ENCODE data around the gene TBCD. TPM values are rescaled to one million over a fixed set of nuclear protein-coding genes. Genes with fewer than 3 reads are reported as not detected.
"Not testable (repeated sequence)": the region's sequence is repeated elsewhere in the genome, so short reads cannot be mapped to it uniquely, and the experiment has no call there.

TBCD gene
- polyA plus RNA-seq, 1 donor from 2014 or later = 67.2 TPM

DNA sequence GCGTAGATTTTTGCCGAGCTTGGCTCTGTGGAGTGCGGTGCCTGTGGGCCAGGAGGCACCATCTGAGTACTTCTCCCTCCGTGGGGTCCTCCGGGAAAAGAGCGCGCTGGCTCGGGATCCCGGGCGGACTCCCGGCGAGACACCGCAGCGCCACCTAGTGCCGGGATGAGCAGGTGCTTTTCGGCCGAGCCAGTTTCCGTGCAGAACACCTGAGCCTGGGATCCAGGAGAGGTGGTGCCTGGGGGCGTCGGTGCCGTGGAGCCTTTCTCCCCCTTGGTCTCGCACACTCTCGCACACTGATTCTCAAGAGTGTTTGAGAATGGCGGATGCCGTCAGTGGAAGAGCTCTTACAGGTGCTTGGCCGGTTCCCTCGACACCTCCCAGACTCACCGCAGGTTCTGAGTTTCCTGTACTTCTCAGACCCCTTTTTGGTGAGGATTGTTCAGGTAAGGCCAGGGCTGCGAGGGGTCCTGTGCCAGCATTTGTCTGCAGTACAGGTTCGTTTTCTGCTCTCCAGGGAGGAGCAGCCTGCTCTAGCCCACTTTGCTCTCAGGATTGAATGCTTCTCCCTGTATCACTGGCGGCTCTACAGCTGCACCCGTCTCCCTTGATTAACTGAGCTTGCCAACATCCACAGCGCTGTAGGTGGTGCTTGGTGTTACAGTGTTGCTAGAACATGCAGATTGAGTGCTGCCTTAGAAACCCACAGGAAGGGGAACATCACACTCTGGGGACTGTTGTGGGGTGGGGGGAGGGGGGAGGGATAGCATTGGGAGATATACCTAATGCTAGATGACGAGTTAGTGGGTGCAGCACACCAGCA lies 23.3 kb downstream of the TBCD start:
- no peak overlapping the region for H3K4me2 ChIP-seq (ENCODE audit: low read length)
- no peak overlapping the region for H2AFZ ChIP-seq (ENCODE audit: low read depth, low read length)

DNA sequence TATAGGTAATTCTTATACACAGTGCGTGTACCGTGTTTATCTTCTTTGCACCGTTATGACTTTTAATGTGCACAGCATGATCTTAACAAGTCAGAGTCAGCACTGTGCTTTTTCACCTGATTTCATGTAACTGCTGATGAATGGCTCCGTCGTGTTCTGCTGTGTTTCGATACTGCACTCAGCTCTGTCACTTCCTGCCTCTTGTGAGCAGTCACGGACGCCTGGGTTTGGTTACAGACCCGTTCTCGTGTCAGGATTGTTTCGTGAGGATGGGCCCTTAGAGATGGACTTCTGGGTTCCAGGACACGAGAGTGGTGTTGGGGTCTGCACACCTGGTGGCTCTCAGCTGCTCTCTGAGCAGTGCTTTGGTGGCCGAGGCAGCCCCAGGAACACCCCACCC lies 24.6 kb downstream of the TBCD start:
- Histone ChIP-seq H3K9me3 (ENCODE audit: low read length) (no peaks in the 10 kb centered on the region), H3K27ac (ENCODE audit: low read length) (no peak overlapping the region), H3K4me2 (ENCODE audit: low read length) (no peak overlapping the region), H2AFZ (ENCODE audit: low read depth, low read length) (no peak overlapping the region), H3F3A (ENCODE audit: insufficient read depth, low read length, poor library complexity, severe bottlenecking) (no peaks in the 10 kb centered on the region), H3K4me3 (ENCODE audit: low read length) (no peak overlapping the region), H4K20me1 (ENCODE audit: insufficient read depth) (no peaks in the 10 kb centered on the region), H3K36me3 (ENCODE audit: insufficient read depth, low read length) (no peaks in the 10 kb centered on the region), H3K27me3 (ENCODE audit: insufficient read depth, low read depth, low read length) (no peaks in the 10 kb centered on the region), H3K9me2 (ENCODE audit: insufficient read depth, low read length) (no peaks in the 10 kb centered on the region), H3K9ac (ENCODE audit: low read length) (no peak overlapping the region), H3K79me2 (replicated peaks; ENCODE audit: insufficient read depth, low read length) (no peaks in the 10 kb centered on the region)
- no peak for TF ChIP-seq TAF1 (IDR thresholded peaks at IDR 0.05; ENCODE audit: low read depth)
- TF ChIP-seq, protein P1, sequence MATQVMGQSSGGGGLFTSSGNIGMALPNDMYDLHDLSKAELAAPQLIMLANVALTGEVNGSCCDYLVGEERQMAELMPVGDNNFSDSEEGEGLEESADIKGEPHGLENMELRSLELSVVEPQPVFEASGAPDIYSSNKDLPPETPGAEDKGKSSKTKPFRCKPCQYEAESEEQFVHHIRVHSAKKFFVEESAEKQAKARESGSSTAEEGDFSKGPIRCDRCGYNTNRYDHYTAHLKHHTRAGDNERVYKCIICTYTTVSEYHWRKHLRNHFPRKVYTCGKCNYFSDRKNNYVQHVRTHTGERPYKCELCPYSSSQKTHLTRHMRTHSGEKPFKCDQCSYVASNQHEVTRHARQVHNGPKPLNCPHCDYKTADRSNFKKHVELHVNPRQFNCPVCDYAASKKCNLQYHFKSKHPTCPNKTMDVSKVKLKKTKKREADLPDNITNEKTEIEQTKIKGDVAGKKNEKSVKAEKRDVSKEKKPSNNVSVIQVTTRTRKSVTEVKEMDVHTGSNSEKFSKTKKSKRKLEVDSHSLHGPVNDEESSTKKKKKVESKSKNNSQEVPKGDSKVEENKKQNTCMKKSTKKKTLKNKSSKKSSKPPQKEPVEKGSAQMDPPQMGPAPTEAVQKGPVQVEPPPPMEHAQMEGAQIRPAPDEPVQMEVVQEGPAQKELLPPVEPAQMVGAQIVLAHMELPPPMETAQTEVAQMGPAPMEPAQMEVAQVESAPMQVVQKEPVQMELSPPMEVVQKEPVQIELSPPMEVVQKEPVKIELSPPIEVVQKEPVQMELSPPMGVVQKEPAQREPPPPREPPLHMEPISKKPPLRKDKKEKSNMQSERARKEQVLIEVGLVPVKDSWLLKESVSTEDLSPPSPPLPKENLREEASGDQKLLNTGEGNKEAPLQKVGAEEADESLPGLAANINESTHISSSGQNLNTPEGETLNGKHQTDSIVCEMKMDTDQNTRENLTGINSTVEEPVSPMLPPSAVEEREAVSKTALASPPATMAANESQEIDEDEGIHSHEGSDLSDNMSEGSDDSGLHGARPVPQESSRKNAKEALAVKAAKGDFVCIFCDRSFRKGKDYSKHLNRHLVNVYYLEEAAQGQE (IDR thresholded peaks at IDR 0.05; ENCODE audit: borderline replicate concordance) = no peak

More for the DNA sequence above, 23.3 kb downstream of the TBCD start:
- Histone ChIP-seq H3K9me3 (ENCODE audit: low read length) (no peaks in the 10 kb centered on the region), H3K9ac (ENCODE audit: low read length) (no peak overlapping the region), H3K4me3 (ENCODE audit: low read length) (no peak overlapping the region), H3F3A (ENCODE audit: insufficient read depth, low read length, poor library complexity, severe bottlenecking) (no peaks in the 10 kb centered on the region), H3K36me3 (ENCODE audit: insufficient read depth, low read length) (no peaks in the 10 kb centered on the region), H3K9me2 (ENCODE audit: insufficient read depth, low read length) (no peaks in the 10 kb centered on the region), H3K27ac (ENCODE audit: low read length) (no peak overlapping the region), H4K20me1 (ENCODE audit: insufficient read depth) (no peaks in the 10 kb centered on the region), H3K79me2 (replicated peaks; ENCODE audit: insufficient read depth, low read length) (no peaks in the 10 kb centered on the region), H3K27me3 (ENCODE audit: insufficient read depth, low read depth, low read length) (no peaks in the 10 kb centered on the region)
- TF ChIP-seq, protein P2, sequence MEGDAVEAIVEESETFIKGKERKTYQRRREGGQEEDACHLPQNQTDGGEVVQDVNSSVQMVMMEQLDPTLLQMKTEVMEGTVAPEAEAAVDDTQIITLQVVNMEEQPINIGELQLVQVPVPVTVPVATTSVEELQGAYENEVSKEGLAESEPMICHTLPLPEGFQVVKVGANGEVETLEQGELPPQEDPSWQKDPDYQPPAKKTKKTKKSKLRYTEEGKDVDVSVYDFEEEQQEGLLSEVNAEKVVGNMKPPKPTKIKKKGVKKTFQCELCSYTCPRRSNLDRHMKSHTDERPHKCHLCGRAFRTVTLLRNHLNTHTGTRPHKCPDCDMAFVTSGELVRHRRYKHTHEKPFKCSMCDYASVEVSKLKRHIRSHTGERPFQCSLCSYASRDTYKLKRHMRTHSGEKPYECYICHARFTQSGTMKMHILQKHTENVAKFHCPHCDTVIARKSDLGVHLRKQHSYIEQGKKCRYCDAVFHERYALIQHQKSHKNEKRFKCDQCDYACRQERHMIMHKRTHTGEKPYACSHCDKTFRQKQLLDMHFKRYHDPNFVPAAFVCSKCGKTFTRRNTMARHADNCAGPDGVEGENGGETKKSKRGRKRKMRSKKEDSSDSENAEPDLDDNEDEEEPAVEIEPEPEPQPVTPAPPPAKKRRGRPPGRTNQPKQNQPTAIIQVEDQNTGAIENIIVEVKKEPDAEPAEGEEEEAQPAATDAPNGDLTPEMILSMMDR (IDR thresholded peaks at IDR 0.05; ENCODE audit: poor library complexity, severe bottlenecking) = peak; percentile 61
- TF ChIP-seq SMC3 (conservative IDR thresholded peaks at IDR 0.05; ENCODE audit: poor library complexity) (peak; percentile 41), POLR2AphosphoS5 (IDR thresholded peaks at IDR 0.05) (no peak), EP300 (conservative IDR thresholded peaks at IDR 0.05; ENCODE audit: poor library complexity, severe bottlenecking) (no peak), EZH2 (IDR thresholded peaks at IDR 0.05; ENCODE audit: borderline replicate concordance, insufficient read depth, low read length, poor library complexity, severe bottlenecking) (no peak), MXI1 (conservative IDR thresholded peaks at IDR 0.05; ENCODE audit: poor library complexity, severe bottlenecking) (no peak), RAD21 (conservative IDR thresholded peaks at IDR 0.05) (peak; percentile 38), TAF1 (IDR thresholded peaks at IDR 0.05; ENCODE audit: low read depth) (no peak)
- TF ChIP-seq, protein P1 (IDR thresholded peaks at IDR 0.05; ENCODE audit: borderline replicate concordance) = no peak

DNA sequence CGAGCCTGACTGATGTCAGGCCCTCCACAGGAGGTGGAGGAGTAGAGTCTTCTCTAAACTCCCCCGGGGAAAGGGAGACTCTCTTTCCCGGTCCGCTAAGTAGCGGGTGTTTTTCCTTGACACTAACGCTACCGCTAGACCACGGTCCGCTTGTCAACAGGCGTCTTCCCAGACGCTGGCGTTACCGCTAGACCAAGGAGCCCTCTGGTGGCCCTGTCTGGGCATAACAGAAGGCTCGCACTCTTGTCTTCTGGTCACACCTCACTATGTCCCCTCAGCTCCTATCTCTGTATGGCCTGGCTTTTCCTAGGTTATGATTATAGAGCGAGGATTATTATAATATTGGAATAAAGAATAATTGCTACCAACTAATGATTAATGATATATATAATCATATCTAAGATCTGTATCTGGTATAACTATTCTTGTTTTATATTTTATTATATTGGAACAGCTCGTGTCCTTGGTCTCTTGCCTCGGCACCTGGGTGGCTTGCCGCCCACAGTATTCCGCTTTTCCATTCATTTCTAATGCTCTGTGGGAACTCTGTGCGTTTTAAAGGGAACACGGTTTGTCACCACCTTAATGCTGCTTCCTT lies 26.0 kb downstream of the TBCD start:
- H3K4me2 ChIP-seq (ENCODE audit: low read length); H3F3A ChIP-seq (ENCODE audit: insufficient read depth, low read length, poor library complexity, severe bottlenecking); H3K79me2 ChIP-seq (replicated peaks; ENCODE audit: insufficient read depth, low read length); H3K9me2 ChIP-seq (ENCODE audit: insufficient read depth, low read length); H3K36me3 ChIP-seq (ENCODE audit: insufficient read depth, low read length); H3K27me3 ChIP-seq (ENCODE audit: insufficient read depth, low read depth, low read length); H3K9ac ChIP-seq (ENCODE audit: low read length); H3K4me3 ChIP-seq (ENCODE audit: low read length); H2AFZ ChIP-seq (ENCODE audit: low read depth, low read length); H3K27ac ChIP-seq (ENCODE audit: low read length); H4K20me1 ChIP-seq (ENCODE audit: insufficient read depth); H3K9me3 ChIP-seq (ENCODE audit: low read length): not testable (repeated sequence)

Measured in neural cell (in vitro differentiated cells).